H1 (cell line): Measurements from ENCODE around the gene C3. TPM values are rescaled to one million over a fixed set of nuclear protein-coding genes. Genes with fewer than 3 reads are reported as not detected.

Source experiments
- CTCF ChIA-PET: fragments of 300-600 bp; sonication (Branson Sonifier 250); formaldehyde crosslinking; loops from one replicate; lab custom pipeline; 2021; ENCODE audit not compliant: partially characterized antibody; lab: Charles Lee
- POLR2A ChIA-PET: fragments of 300-600 bp; sonication (Branson Sonifier 250); formaldehyde crosslinking; loops from one replicate; lab custom pipeline; 2021; ENCODE audit warnings: inconsistent platforms; ENCODE audit not compliant: partially characterized antibody; lab: Charles Lee
- DNase-seq, 2 experiments: peaks; one replicate each; pipeline versions ENCODE4 v3.0.0 to v3.0.0-alpha.2; 2010 to 2022; ENCODE audit warnings: low spot score in 2 of 2, low read depth in 1 of 2, mixed read lengths in 1 of 2
- FAIRE-seq: peaks from 2 replicates; lab custom pipeline; 2011; peaks lifted over from hg19 to GRCh38; lab: Jason Lieb, UNC
- H2AFZ ChIP-seq: 2 replicates; pipeline ENCODE4 v1.8.1; 2012; ENCODE audit warnings: low read length, inconsistent platforms
- H2AK5ac ChIP-seq: 2 replicates; pipeline ENCODE4 v1.6.1; 2013; ENCODE audit warnings: low read depth, low read length
- H2BK120ac ChIP-seq: replicated peaks from 2 replicates; pipeline ENCODE3; 2013; ENCODE audit warnings: low read depth, low read length, inconsistent platforms
- H2BK12ac ChIP-seq: 2 replicates; pipeline ENCODE4 v1.6.1; 2013; ENCODE audit warnings: low read depth, low read length
- H2BK15ac ChIP-seq: 2 replicates; pipeline ENCODE4 v1.6.1; 2013; ENCODE audit warnings: low read length
- H2BK20ac ChIP-seq: 2 replicates; pipeline ENCODE4 v1.6.1; 2013; ENCODE audit warnings: low read length
- H2BK5ac ChIP-seq: 2 replicates; pipeline ENCODE4 v1.6.1; 2013; ENCODE audit warnings: low read depth, low read length
- H3K14ac ChIP-seq: 2 replicates; pipeline ENCODE4 v1.6.1; 2013; ENCODE audit warnings: inconsistent platforms; ENCODE audit not compliant: insufficient read length
- H3K18ac ChIP-seq: 2 replicates; pipeline ENCODE4 v1.6.1; 2013; ENCODE audit warnings: low read length; ENCODE audit errors: extremely low read depth
- H3K23ac ChIP-seq: 2 replicates; pipeline ENCODE4 v1.6.1; 2013; ENCODE audit warnings: inconsistent platforms; ENCODE audit not compliant: insufficient read length
- H3K23me2 ChIP-seq: 2 replicates; pipeline ENCODE4 v1.6.1; 2013; ENCODE audit warnings: low read depth, low read length
- H3K27ac ChIP-seq: 2 replicates; pipeline ENCODE4 v1.6.1; 2011; ENCODE audit warnings: low read depth, low read length, inconsistent platforms
- H3K27me3 ChIP-seq, 4 experiments: replicated peaks in 1 of 4; 1 replicate in 1 of 4; 2 replicates in 3 of 4; pipeline versions ENCODE4 v1.6.1 to v1.8.1; 2011 to 2013; ENCODE audit warnings: low read length in 3 of 4, mild to moderate bottlenecking in 3 of 4, inconsistent platforms in 2 of 4, mixed read lengths in 2 of 4, moderate library complexity in 1 of 4; ENCODE audit not compliant: control insufficient read depth in 3 of 4, insufficient read depth in 3 of 4; ENCODE audit errors: extremely low read depth in 1 of 4
- H3K36me3 ChIP-seq, 4 experiments: 2 replicates each; pipeline versions ENCODE4 v1.6.1 to v1.8.1; 2011 to 2013; ENCODE audit warnings: mild to moderate bottlenecking in 4 of 4, low read length in 3 of 4, moderate library complexity in 2 of 4, control low read depth in 1 of 4, inconsistent platforms in 1 of 4; ENCODE audit not compliant: insufficient read depth in 4 of 4, control insufficient read depth in 2 of 4
- H3K4ac ChIP-seq: replicated peaks from 2 replicates; pipeline ENCODE3; 2013; ENCODE audit warnings: low read length, low read depth, mixed read lengths, inconsistent platforms; ENCODE audit not compliant: insufficient read length
- H3K4me1 ChIP-seq, 4 experiments: replicated peaks in 1 of 4; 1 replicate in 1 of 4; 2 replicates in 3 of 4; pipeline versions ENCODE4 v1.6.1 to v1.8.1; 2011 to 2013; ENCODE audit warnings: low read length in 3 of 4, inconsistent platforms in 2 of 4, mixed read lengths in 1 of 4; ENCODE audit not compliant: insufficient read depth in 4 of 4, control insufficient read depth in 3 of 4
- H3K4me2 ChIP-seq, 2 experiments: 2 replicates each; pipeline versions ENCODE4 v1.6.1 to v1.8.1; 2011 to 2013; ENCODE audit warnings: low read depth in 2 of 2, low read length in 2 of 2, control low read depth in 1 of 2, inconsistent platforms in 1 of 2, mild to moderate bottlenecking in 1 of 2; ENCODE audit not compliant: insufficient read depth in 1 of 2
- H3K4me3 ChIP-seq, 4 experiments: fragments of 200-600, 300-600 bp in 1 of 4; sonication (generic), shearing (Covaris generic), sonication (Bioruptor Twin) in 1 of 4; 2 replicates each; pipeline versions ENCODE4 v1.5.1 to v1.8.1; 2011 to 2016; ENCODE audit warnings: low read length in 4 of 4, low read depth in 3 of 4, control low read depth in 2 of 4, inconsistent platforms in 2 of 4, mild to moderate bottlenecking in 2 of 4, mixed read lengths in 1 of 4, moderate library complexity in 1 of 4; ENCODE audit not compliant: insufficient read depth in 2 of 4; ENCODE audit errors: extremely low read depth in 1 of 4
- H3K56ac ChIP-seq: replicated peaks from 2 replicates; pipeline ENCODE3; 2013; ENCODE audit warnings: low read depth, mild to moderate bottlenecking, mixed read lengths, low read length, inconsistent platforms; ENCODE audit not compliant: insufficient read length
- H3K79me1 ChIP-seq: 2 replicates; pipeline ENCODE4 v1.6.1; 2013; ENCODE audit warnings: low read depth, low read length, control low read depth
- H3K79me2 ChIP-seq, 2 experiments: 2 replicates each; pipeline versions ENCODE4 v1.6.1 to v1.8.1; 2012 to 2013; ENCODE audit warnings: low read length in 2 of 2, mild to moderate bottlenecking in 2 of 2, inconsistent platforms in 1 of 2; ENCODE audit not compliant: insufficient read depth in 2 of 2, control insufficient read depth in 1 of 2
- H3K9ac ChIP-seq, 4 experiments: replicated peaks in 1 of 4; 1 replicate in 1 of 4; 2 replicates in 3 of 4; pipeline versions ENCODE4 v1.6.1 to v1.8.1; 2011 to 2013; ENCODE audit warnings: low read depth in 3 of 4, low read length in 3 of 4, control low read depth in 2 of 4, mild to moderate bottlenecking in 2 of 4, moderate library complexity in 2 of 4, inconsistent platforms in 1 of 4; ENCODE audit errors: extremely low read depth in 1 of 4
- H3K9me3 ChIP-seq, 2 experiments: 2 replicates each; pipeline versions ENCODE4 v1.6.1 to v1.8.1; 2012 to 2013; ENCODE audit warnings: mild to moderate bottlenecking in 2 of 2, moderate library complexity in 2 of 2, control low read depth in 1 of 2, inconsistent platforms in 1 of 2, low read depth in 1 of 2, low read length in 1 of 2, mixed read lengths in 1 of 2; ENCODE audit not compliant: insufficient read depth in 2 of 2
- H4K20me1 ChIP-seq, 2 experiments: replicated peaks in 1 of 2; 2 replicates each; pipeline versions ENCODE3 to v1.8.1; 2011 to 2013; ENCODE audit warnings: inconsistent platforms in 2 of 2, low read length in 2 of 2, mild to moderate bottlenecking in 1 of 2; ENCODE audit not compliant: insufficient read depth in 2 of 2, control insufficient read depth in 1 of 2
- H4K5ac ChIP-seq: 2 replicates; pipeline ENCODE4 v1.6.1; 2013; ENCODE audit warnings: low read length, low read depth, mixed read lengths, inconsistent platforms; ENCODE audit not compliant: insufficient read length
- H4K8ac ChIP-seq: 2 replicates; pipeline ENCODE4 v1.8.0; 2013; ENCODE audit warnings: mild to moderate bottlenecking, moderate library complexity, low read length, inconsistent platforms; ENCODE audit not compliant: insufficient read depth; ENCODE audit errors: extremely low read depth
- H4K91ac ChIP-seq: replicated peaks from 2 replicates; pipeline ENCODE3; 2013; ENCODE audit warnings: low read length, mixed read lengths, inconsistent platforms; ENCODE audit not compliant: insufficient read length
- GABPA ChIP-seq: IDR thresholded peaks from 2 replicates; pipeline ENCODE4 v1.6.1; 2011; ENCODE audit warnings: mild to moderate bottlenecking, low read length, moderate library complexity, borderline replicate concordance; ENCODE audit not compliant: insufficient read depth
- SIN3A ChIP-seq, 2 experiments: IDR thresholded peaks in 1 of 2; conservative IDR thresholded peaks in 1 of 2; 2 replicates each; pipeline ENCODE4 v1.6.1; 2011 to 2012; ENCODE audit warnings: low read length in 2 of 2, improper control_type of control experiment in 1 of 2, low read depth in 1 of 2, mild to moderate bottlenecking in 1 of 2
- SRF ChIP-seq: IDR thresholded peaks from 2 replicates; pipeline ENCODE4 v1.6.1; 2011; ENCODE audit warnings: mild to moderate bottlenecking, low read depth, low read length, moderate library complexity
- WGBS, 2 experiments: shearing (Covaris generic) in 1 of 2; methylation state at CpG; one replicate each; pipeline versions ENCODE4 v1.1.6 to v1.1.7; 2013 to 2015; ENCODE audit warnings: low lambda C conversion rate in 2 of 2, mixed read lengths in 2 of 2, inconsistent platforms in 1 of 2, low coverage in 1 of 2, missing lambda C conversion rate in 1 of 2; ENCODE audit not compliant: insufficient replicate concordance in 2 of 2, insufficient coverage in 1 of 2, insufficient read length in 1 of 2; ENCODE audit errors: extremely low coverage in 1 of 2, missing lambda C conversion rate in 1 of 2; 5-methylcytosine and 5-hydroxymethylcytosine counted together
- polyA plus RNA-seq, 7 experiments: library from polyadenylated mRNA; depleted of rRNA in 3 of 7; stranded (reverse) in 5 of 7; unstranded in 2 of 7; fragments of >200 nt in 5 of 7; fragments of 200-250 nt in 2 of 7; gene quantifications; 1 replicate in 5 of 7; 2 replicates in 1 of 7; 4 replicates in 1 of 7; pipeline versions ENCODE4 v1.2.1 to v1.2.3, GENCODE V29; 2011 to 2013; ENCODE audit warnings: missing spikeins in 2 of 7, mixed read lengths in 2 of 7
- total RNA-seq: library from RNA; stranded (reverse); fragmentation: NEBNext Ultra II Directional; extraction: Animal tissue kit (Norgen Biotek cat#: 25700); gene quantifications from 2 replicates; pipeline ENCODE4 v1.2.1, GENCODE V29; 2021

Gene C3
- total and polyA plus RNA-seq, 2 of the 8 experiments (the other 6 are each of a cell fraction or from before 2014, with no cell fraction given), result 6.4 to 12.8 TPM

DNA sequence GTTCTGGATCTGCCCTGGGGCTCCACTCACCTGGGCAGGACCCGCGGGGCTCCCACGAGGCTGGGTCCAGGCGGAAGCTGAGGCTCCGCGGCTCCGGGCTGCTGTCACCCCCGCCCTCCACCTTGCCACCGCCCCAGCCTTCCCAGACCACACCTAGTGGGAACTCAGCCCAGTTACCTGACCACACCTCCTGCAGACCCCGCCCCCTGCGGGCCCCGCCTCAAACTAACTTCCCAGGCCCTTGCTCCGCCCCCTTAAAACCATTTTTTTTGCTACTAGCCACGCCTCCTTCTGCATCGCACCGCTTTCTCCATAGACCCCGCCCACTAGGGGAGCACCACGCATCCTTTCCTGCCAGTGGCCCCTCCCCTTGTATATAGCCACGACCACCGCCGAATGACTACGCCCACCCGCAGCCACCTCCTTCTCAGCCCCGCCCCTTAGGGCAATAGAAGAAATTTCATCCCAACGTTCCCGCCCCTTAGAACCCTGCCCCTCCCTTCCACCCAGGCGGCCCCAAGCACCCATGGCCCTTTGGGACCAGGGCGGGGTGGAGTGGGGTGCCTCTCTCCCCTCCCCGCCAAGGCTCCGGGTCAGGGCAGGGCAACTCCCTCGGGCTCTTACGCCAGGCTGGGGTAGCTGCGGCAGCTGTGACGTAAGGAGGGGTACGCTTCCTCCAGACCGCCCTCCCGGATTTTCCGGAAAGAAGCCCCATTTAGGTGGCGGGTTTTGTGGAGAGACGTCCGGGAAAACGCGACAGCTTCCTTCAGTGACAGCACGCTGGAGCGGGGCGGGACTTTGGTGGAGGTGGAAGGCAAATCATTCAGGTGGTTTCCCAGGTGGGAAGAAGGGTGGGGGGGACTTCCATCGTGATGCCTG, 47.1 kb upstream of the C3 start, which contains the start of gene SH2D3A:
SH2D3A (minus strand) TSS at position 79 of the 879 bp plus-strand sequence. CDS start 3,687 bp downstream, outside the sequence.
- WGBS, 2 experiments, result 4% methylated on average over 29 of the region's 47 CpGs; no CpG with 5 or more reads in 1 of the 2 experiments
- Histone ChIP-seq H3K56ac (no peak within 1 kb of the TSS), H3K79me2 (peaks cover 0 to 7% of the 10 kb centered on the region in 2 experiments; a peak in 2 of 4 replicates), H3K27me3 (no peaks in the 10 kb centered on the region), H3K9ac (peak within 1 kb of the TSS; percentile 59 to 72 (median 62)), H2AFZ (0 out of 2 replicates have a peak within 1 kb of the TSS, but pooled peaks have one; percentile 9), H3K36me3 (no peaks in the 10 kb centered on the region), H3K23me2 (peaks cover 15% of the 10 kb centered on the region), H2BK120ac (peak within 1 kb of the TSS; percentile 56), H3K4me1 (peaks cover 3 to 7% (median 5%) of the 10 kb centered on the region in 4 experiments; a peak in 6 of 7 replicates), H3K18ac (peak within 1 kb of the TSS; percentile 92), H3K27ac (peak within 1 kb of the TSS; percentile 57), H4K8ac (peak within 1 kb of the TSS; percentile 81; the same call in 1 of the 2 replicates), H4K91ac (peak within 1 kb of the TSS; percentile 63), H2BK12ac (peak within 1 kb of the TSS; percentile 100), H3K9me3 (no peaks in the 10 kb centered on the region), H4K5ac (peak within 1 kb of the TSS; percentile 20), H3K79me1 (peaks cover 10% of the 10 kb centered on the region), H4K20me1 (no peaks in the 10 kb centered on the region), H2BK15ac (peak within 1 kb of the TSS; percentile 50), H3K4me2 (peak within 1 kb of the TSS; percentile 87 to 99), H2AK5ac (peak within 1 kb of the TSS; percentile 87; the same call in 1 of the 2 replicates), H3K14ac (no peak within 1 kb of the TSS), H2BK20ac (peak within 1 kb of the TSS; percentile 5; the same call in 1 of the 2 replicates), H3K4ac (peak within 1 kb of the TSS; percentile 75), H3K23ac (no peak within 1 kb of the TSS), H3K4me3 (peak within 1 kb of the TSS; percentile 61 to 84 (median 83)), H2BK5ac (peak within 1 kb of the TSS; percentile 96)
- ChIA-PET POLR2A (interaction anchor here (1.1 to 5.7 kb wide), 9 partner anchors 8 to 93 kb away, joined by 3 to 53 read pairs (median 4); partner anchors contain the start of gene GPR108), CTCF (interaction anchor here (0.7 to 4.4 kb wide), 12 partner anchors 14 to 642 kb away, joined by 3 to 31 read pairs (median 6); partner anchors contain the start of gene GPR108)
- peak; percentile 36 for FAIRE-seq
- peak; percentile 96 to 98 for DNase-seq
- peak; percentile 67 to 77; a peak in 3 of 4 replicates for TF ChIP-seq SIN3A (conservative IDR thresholded peaks at IDR 0.05 in 1 of 2, IDR thresholded peaks at IDR 0.05 in 1 of 2; ENCODE audit: low read depth in 1 of 2, low read length in 2 of 2)
- TF ChIP-seq GABPA, result no peak
- no peak for TF ChIP-seq SRF
